NT2/D1 (cell line): ENCODE measurements around the gene HTR3D.
"Not testable (repeated sequence)": the region's sequence is repeated elsewhere in the genome, so short reads cannot be mapped to it uniquely, and the experiment has no call there.

Source experiments
- DNase-seq: peaks from one replicate; pipeline ENCODE4 v3.0.0-alpha.2; 2011; ENCODE audit warnings: low read depth, low spot score
- H3K27me3 ChIP-seq: 2 replicates; pipeline ENCODE4 v1.6.0; 2011; ENCODE audit warnings: mild to moderate bottlenecking; ENCODE audit not compliant: insufficient read length, insufficient read depth
- H3K36me3 ChIP-seq: 2 replicates; pipeline ENCODE4 v1.6.1; 2011; ENCODE audit warnings: mild to moderate bottlenecking, low read length, mixed read lengths; ENCODE audit not compliant: insufficient read depth, insufficient read length
- H3K4me1 ChIP-seq: 2 replicates; pipeline ENCODE4 v1.5.1; 2011; ENCODE audit not compliant: insufficient read depth, insufficient read length
- H3K4me3 ChIP-seq: 2 replicates; pipeline ENCODE4 v1.5.1; 2011; ENCODE audit warnings: low read depth; ENCODE audit not compliant: insufficient read length
- H3K9ac ChIP-seq: 2 replicates; pipeline ENCODE4 v1.6.0; 2011; ENCODE audit warnings: low read depth; ENCODE audit not compliant: insufficient read length
- H3K9me3 ChIP-seq: 2 replicates; pipeline ENCODE4 v1.5.1; 2011; ENCODE audit warnings: mild to moderate bottlenecking, low read length; ENCODE audit not compliant: insufficient read depth
- SUZ12 ChIP-seq: IDR thresholded peaks from 2 replicates; pipeline ENCODE4 v1.6.1; 2011; ENCODE audit not compliant: insufficient read length, insufficient read depth; ENCODE audit errors: extremely low read depth
- YY1 ChIP-seq: IDR thresholded peaks from 2 replicates; pipeline ENCODE4 v1.6.1; 2011; ENCODE audit not compliant: insufficient read length, insufficient read depth
- ZNF274 ChIP-seq: IDR thresholded peaks from 2 replicates; pipeline ENCODE4 v1.6.1; 2011; ENCODE audit warnings: mild to moderate bottlenecking, low read depth, low read length

Gene HTR3D

DNA sequence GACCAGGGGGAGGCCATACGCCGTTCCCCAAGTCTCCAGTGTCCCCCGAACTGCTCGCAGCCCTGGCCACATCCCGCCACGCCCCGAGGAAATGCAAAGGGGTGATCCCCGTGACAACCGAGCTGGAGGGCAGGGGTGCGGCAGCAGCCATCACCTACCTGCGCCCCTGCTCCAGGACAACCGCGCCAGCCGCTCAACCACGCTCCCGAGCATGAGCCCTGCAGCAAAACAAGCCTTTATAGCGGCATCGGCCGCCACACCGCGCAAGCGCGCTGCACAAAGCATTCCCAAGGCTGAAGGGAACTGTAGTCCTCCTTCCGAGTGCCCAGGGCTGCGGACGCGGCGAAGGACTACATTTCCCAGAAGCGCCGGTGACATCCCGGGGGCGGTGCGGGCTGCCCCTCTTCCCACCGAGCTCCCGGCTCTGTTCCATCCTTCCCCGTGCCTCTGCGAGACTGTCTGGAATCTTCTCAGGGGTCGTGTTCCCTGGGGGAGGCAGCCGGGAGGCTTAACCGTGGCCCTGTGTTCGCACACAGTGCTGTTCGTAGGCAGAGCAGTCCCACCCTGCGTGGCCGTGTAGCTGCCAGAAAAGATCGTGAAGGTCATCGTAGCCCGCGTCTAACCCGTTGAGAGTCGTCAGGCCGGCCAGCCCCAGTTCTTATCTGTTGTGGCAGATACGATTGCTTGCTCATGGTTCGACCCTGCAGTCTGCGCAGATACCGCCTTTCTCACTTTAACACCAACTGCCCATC is 13.7 kb upstream of the HTR3D start, which contains the start of gene ABCC5:
Gene ABCC5 (minus strand): TSS at position 213 of the 752 bp plus-strand sequence. CDS start 3,492 bp downstream, outside the sequence.
- TF ChIP-seq ZNF274 (no peak), YY1 (no peak), SUZ12 (no peak)
- Histone ChIP-seq H3K36me3 (peaks cover 27% of the 10 kb centered on the region), H3K27me3 (no peaks in the 10 kb centered on the region), H3K4me1 (peaks cover 7% of the 10 kb centered on the region), H3K9ac (peak within 1 kb of the TSS; percentile 99), H3K9me3 (no peaks in the 10 kb centered on the region), H3K4me3 (peak within 1 kb of the TSS; percentile 100)
- peak; percentile 88 for DNase-seq

DNA sequence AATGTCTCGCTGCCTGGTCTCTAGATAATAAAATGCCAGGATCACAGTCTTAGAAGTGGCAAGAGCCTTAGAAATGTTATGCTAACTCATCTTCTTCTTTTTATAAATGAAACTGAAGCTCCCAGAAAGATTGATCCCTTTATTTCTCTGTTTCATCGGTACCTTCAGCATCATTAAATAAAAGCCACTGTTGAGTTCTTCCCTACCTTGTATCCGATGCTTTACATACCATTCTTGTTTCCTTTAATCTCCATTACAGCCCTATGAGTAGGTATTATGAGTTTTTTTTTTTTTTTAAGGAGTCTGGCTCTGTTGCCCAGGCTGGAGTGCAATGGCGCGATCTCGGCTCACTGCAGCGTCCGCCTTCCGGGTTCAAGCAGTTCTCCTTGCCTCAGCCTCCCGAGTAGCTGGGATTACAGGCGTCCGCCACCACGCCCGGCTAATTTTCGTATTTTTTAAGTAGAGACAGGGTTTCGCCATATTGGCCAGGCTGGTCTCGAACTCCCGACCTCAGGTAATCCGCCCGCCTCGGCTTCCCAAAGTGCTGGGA is 13.0 kb upstream of the HTR3D start:
- H3K4me1 ChIP-seq = peaks cover 7% of the 10 kb centered on the region
- no peak for TF ChIP-seq YY1
- TF ChIP-seq ZNF274 = no peak
- no peak for TF ChIP-seq SUZ12
- H3K9me3 ChIP-seq = no peaks in the 10 kb centered on the region
- no peaks in the 10 kb centered on the region for H3K27me3 ChIP-seq
- peak overlapping the region; percentile 100 for H3K4me3 ChIP-seq
- H3K36me3 ChIP-seq = peaks cover 23% of the 10 kb centered on the region
- DNase-seq = no peak
- H3K9ac ChIP-seq = peak overlapping the region; percentile 99

DNA sequence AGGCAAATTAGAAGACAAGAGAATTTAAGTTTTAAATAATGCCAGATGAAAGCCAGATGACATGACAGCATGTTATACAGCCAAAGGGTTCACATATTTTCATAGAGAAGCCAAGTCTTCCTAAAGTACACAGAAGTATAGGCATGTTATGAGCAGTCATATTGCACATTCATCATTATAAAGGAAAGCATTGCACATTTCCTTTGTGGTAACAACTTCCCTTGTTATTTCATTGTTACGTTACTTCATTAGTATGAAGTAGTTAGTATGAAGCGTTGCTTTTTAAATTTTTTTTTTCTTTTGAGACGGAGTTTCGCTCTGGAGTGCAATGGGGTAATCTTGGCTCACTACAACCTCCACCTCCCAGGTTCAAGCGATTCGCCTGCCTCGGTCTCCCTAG is 9.2 kb upstream of the HTR3D start:
- H3K9ac ChIP-seq = no peak overlapping the region
- TF ChIP-seq SUZ12 = no peak
- TF ChIP-seq ZNF274 = no peak
- TF ChIP-seq YY1 = no peak
- DNase-seq = no peak

DNA sequence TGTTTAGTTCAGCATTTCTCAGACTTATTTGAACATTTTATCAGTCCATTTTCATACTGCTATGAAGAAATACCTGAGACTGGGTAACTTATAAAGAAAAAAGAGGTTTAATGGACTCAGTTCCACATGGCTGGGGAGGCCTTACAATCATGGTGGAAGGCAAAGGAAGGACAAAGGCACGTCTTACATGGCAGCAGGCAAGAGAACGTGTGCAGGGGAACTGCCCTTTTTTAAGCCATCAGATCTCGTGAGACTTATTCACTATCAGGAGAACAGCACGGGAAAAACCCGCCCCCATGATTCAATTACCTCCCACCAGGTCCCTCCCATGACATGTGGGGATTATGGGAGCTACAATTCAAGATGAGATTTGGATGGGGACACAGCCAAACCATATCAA is 6.3 kb upstream of the HTR3D start:
- H3K9ac ChIP-seq, H3K4me1 ChIP-seq, DNase-seq, H3K9me3 ChIP-seq, H3K4me3 ChIP-seq, H3K36me3 ChIP-seq, H3K27me3 ChIP-seq: not testable (repeated sequence)

More for the DNA sequence above, 9.2 kb upstream of the HTR3D start:
- Histone ChIP-seq H3K9me3 (no peaks in the 10 kb centered on the region), H3K36me3 (no peaks in the 10 kb centered on the region), H3K4me1 (no peaks in the 10 kb centered on the region), H3K4me3 (no peak overlapping the region), H3K27me3 (no peaks in the 10 kb centered on the region)

DNA sequence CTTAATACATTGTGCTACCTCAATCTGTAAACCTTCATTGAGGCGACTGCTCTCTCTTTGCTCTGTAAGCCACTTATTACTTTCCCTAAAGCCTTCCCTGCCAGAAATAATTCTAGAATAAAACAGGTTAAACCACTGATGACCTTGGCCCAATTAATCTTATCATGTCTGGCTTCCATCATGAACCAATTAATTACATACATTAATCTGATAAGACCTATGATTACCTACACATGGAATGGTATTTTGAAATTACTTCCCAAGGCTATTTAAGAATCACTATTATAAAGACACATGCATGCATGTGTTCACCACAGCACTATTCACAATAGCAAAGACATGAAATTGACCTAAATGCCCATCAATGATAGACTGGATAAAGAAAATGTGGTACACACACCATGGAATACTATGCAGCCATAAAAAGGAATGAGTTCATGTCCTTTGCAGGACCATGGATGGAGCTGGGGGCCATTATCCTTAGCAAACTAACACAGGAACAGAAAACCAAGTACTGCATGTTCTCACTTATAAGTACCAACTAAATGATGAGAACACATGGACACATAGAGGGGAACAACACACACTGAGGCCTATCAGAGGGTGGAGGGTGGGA is 3.2 kb upstream of the HTR3D start:
- not testable (repeated sequence) for DNase-seq, H3K27me3 ChIP-seq, H3K4me3 ChIP-seq, H3K9ac ChIP-seq, H3K36me3 ChIP-seq, H3K4me1 ChIP-seq, H3K9me3 ChIP-seq

DNA sequence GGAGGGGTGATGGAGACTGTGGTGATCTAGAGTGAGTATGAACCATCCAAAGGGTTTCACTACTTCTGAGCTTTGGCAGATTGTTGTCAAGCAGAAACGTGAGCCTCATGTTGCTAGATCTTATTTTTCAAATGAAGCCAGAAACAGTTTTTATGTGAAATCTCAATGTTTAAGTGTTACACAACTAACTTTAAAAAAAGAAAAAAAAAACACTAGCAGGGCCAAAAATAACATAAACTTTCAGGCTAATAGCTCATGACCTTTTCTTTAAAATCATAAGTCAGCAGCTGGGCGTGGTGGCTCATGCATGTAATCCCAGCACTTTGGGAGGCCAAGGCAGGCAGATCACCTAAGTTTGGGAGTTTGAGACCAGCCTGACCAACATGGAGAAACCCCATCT is 2.1 kb upstream of the HTR3D start:
- TF ChIP-seq ZNF274 = no peak
- no peak for TF ChIP-seq YY1
- no peak for TF ChIP-seq SUZ12
- H3K4me1 ChIP-seq = no peaks in the 10 kb centered on the region
- H3K9ac ChIP-seq = no peak overlapping the region
- no peak overlapping the region for H3K4me3 ChIP-seq
- no peaks in the 10 kb centered on the region for H3K36me3 ChIP-seq
- no peaks in the 10 kb centered on the region for H3K27me3 ChIP-seq
- no peaks in the 10 kb centered on the region for H3K9me3 ChIP-seq
- DNase-seq = no peak

DNA sequence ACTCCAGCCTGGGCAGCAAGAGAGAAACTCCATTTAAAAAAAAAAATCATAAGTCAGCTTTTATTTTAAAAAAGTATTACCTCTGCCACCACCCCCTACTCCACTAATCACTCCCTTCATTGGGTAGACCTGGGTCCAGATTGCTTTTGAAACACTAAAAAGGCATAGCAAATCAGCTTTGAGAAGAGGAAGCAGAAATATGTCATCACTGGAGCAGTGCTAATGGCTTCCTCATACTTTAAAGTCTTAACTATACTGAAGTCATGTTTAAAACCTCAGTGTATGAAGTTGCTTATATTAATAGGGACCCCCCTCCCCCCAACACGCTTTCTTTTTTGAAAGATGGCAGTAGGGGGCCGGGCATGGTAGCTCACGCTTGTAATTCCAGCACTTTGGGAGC is 1.0 kb upstream of the HTR3D start:
- H3K36me3 ChIP-seq = no peaks in the 10 kb centered on the region

More for the DNA sequence above, 1.0 kb upstream of the HTR3D start:
- no peak for DNase-seq
- H3K4me3 ChIP-seq = no peak overlapping the region
- no peak overlapping the region for H3K9ac ChIP-seq
- H3K9me3 ChIP-seq = no peaks in the 10 kb centered on the region
- no peak for TF ChIP-seq ZNF274
- no peak for TF ChIP-seq SUZ12
- TF ChIP-seq YY1 = no peak
- H3K4me1 ChIP-seq = no peaks in the 10 kb centered on the region
- H3K27me3 ChIP-seq = no peaks in the 10 kb centered on the region
